T-helper 9 cell (primary cell): ENCODE measurements around the gene DAZAP1.

ENCODE experiments used
- DNase-seq: peaks from one replicate; pipeline ENCODE4 v3.0.0-alpha.2; 2020

Gene DAZAP1

GRCh38 chr19:1394252-1395193 is 12.9 kb upstream of the DAZAP1 start:
- DNase-seq = no peak

GRCh38 chr19:1395194-1396018 is 12.0 kb upstream of the DAZAP1 start:
- DNase-seq = no peak

GRCh38 chr19:1396019-1396767 is 11.2 kb upstream of the DAZAP1 start:
- DNase-seq = no peak

- DNase-seq = no peak
These were observed 10.4 kb upstream of the DAZAP1 start for GRCh38 chr19:1396768-1397679.

- no peak for DNase-seq
These were observed 9.5 kb upstream of the DAZAP1 start for GRCh38 chr19:1397838-1398237.

- no peak for DNase-seq
These were observed 8.3 kb upstream of the DAZAP1 start for GRCh38 chr19:1399079-1399478.

GRCh38 chr19:1399745-1400144 is 7.6 kb upstream of the DAZAP1 start:
- DNase-seq = no peak

- DNase-seq = no peak
These were observed 6.9 kb upstream of the DAZAP1 start for GRCh38 chr19:1400281-1401137.

GRCh38 chr19:1401138-1401888 is 6.1 kb upstream of the DAZAP1 start, which contains the start of gene GAMT:
Gene GAMT, minus strand, starts transcription at chr19:1401542. Its CDS starts 66 bp downstream, at chr19:1401476.
- DNase-seq = peak; percentile 46

GRCh38 chr19:1401889-1402217 is 5.5 kb upstream of the DAZAP1 start:
- DNase-seq = no peak

- DNase-seq = no peak
These were observed 4.8 kb upstream of the DAZAP1 start for GRCh38 chr19:1402411-1403070.

GRCh38 chr19:1406774-1407527 is 435 bp upstream of the DAZAP1 start:
- DNase-seq = peak; percentile 98

GRCh38 chr19:1408300-1409203 is 1.2 kb downstream of the DAZAP1 start:
- DNase-seq = peak; percentile 42

- DNase-seq = no peak
These were observed 2.0 kb downstream of the DAZAP1 start for GRCh38 chr19:1409204-1410005.

- no peak for DNase-seq
These were observed 2.9 kb downstream of the DAZAP1 start for GRCh38 chr19:1410136-1410786.

- DNase-seq = no peak
These were observed 3.4 kb downstream of the DAZAP1 start for GRCh38 chr19:1410789-1411188.
